WTC11 (cell line): ENCODE data around the gene CPSF7. TPM values are rescaled to one million over a fixed set of nuclear protein-coding genes. Genes with fewer than 3 reads are reported as not detected.

Experiments
- ATAC-seq: fragments of 200-7000 bp; cut with Tn5 transposase; 2 replicates; pipeline ENCODE4 v1.10.0; 2021; ENCODE audit warnings: mild to moderate bottlenecking, moderate library complexity
- CTCF ChIA-PET: fragments of 300-600 bp; sonication (Branson Sonifier 250); formaldehyde crosslinking; loops from one replicate; lab custom pipeline; 2021; ENCODE audit warnings: antibody characterized with exemption; lab: Charles Lee
- POLR2A ChIA-PET: fragments of 350-600 bp; sonication (Branson Sonifier 250); formaldehyde crosslinking; loops from one replicate; lab custom pipeline; 2021; ENCODE audit warnings: antibody characterized with exemption; lab: Charles Lee
- DNase-seq: peaks from one replicate; pipeline ENCODE4 v3.0.0; 2021; ENCODE audit warnings: low spot score
- H3K27ac Mint-ChIP-seq: 2 replicates; pipeline ENCODE4 v1.8.0; 2021; ENCODE audit warnings: mixed read lengths
- H3K27me3 Mint-ChIP-seq: 2 replicates; pipeline ENCODE4 v1.8.0; 2021; ENCODE audit warnings: low read depth, mild to moderate bottlenecking, moderate library complexity, mixed read lengths
- H3K36me3 Mint-ChIP-seq: 2 replicates; pipeline ENCODE4 v1.8.0; 2021; ENCODE audit warnings: mixed read lengths
- H3K4me1 Mint-ChIP-seq: 2 replicates; pipeline ENCODE4 v1.8.0; 2022; ENCODE audit warnings: mixed read lengths
- H3K4me3 Mint-ChIP-seq: 2 replicates; pipeline ENCODE4 v1.8.0; 2021; ENCODE audit warnings: mild to moderate bottlenecking, moderate library complexity, mixed read lengths
- H3K9me3 Mint-ChIP-seq: 2 replicates; pipeline ENCODE4 v1.8.0; 2021; ENCODE audit warnings: mixed read lengths
- ELF4 ChIP-seq: sonication (generic); formaldehyde crosslinking; IDR thresholded peaks from 2 replicates; pipeline ENCODE4 v1.8.1; 2022; ENCODE audit warnings: low read depth, mild to moderate bottlenecking, moderate library complexity, missing genetic modification reagents
- ESRRA ChIP-seq: sonication (generic); formaldehyde crosslinking; IDR thresholded peaks from 2 replicates; pipeline ENCODE4 v1.8.1; 2022; ENCODE audit warnings: mild to moderate bottlenecking, missing genetic modification reagents, borderline replicate concordance
- FOXP4 ChIP-seq: sonication (generic); formaldehyde crosslinking; IDR thresholded peaks from 2 replicates; pipeline ENCODE4 v1.8.0; 2022; ENCODE audit warnings: mild to moderate bottlenecking, missing genetic modification reagents
- MXD4 ChIP-seq: fragments of 250-450 bp; sonication (Bioruptor Pico); IDR thresholded peaks from 2 replicates; pipeline ENCODE4 v1.8.0; 2021; ENCODE audit warnings: mild to moderate bottlenecking, moderate library complexity, borderline replicate concordance
- NR1H2 ChIP-seq: sonication (generic); formaldehyde crosslinking; IDR thresholded peaks from 2 replicates; pipeline ENCODE4 v1.9.0; 2021; ENCODE audit warnings: mild to moderate bottlenecking, moderate library complexity, missing genetic modification reagents
- TEAD4 ChIP-seq: sonication (generic); formaldehyde crosslinking; IDR thresholded peaks from 2 replicates; pipeline ENCODE4 v1.8.0; 2022; ENCODE audit warnings: mild to moderate bottlenecking, missing genetic modification reagents
- USF2 ChIP-seq: sonication (generic); formaldehyde crosslinking; IDR thresholded peaks from 2 replicates; pipeline ENCODE4 v1.8.1; 2023; ENCODE audit warnings: mild to moderate bottlenecking, missing genetic modification reagents, moderate library complexity
- ZNF121 ChIP-seq: sonication (generic); formaldehyde crosslinking; IDR thresholded peaks from 2 replicates; pipeline ENCODE4 v1.8.0; 2023; ENCODE audit warnings: missing genetic modification reagents
- ZNF671 ChIP-seq: fragments of 250-450 bp; sonication (Bioruptor Pico); IDR thresholded peaks from 2 replicates; pipeline ENCODE4 v1.8.0; 2021; ENCODE audit warnings: mild to moderate bottlenecking
- ZSCAN18 ChIP-seq: fragments of 250-450 bp; sonication (Bioruptor Pico); IDR thresholded peaks from 2 replicates; pipeline ENCODE4 v2.1.2; 2022; ENCODE audit warnings: mild to moderate bottlenecking, moderate library complexity
- total RNA-seq: library from RNA; stranded (reverse); gene quantifications from 3 replicates; pipeline ENCODE4 v1.2.3, GENCODE V29; 2021
- TF ChIP-seq, protein P1 (sequence below): sonication (generic); formaldehyde crosslinking; IDR thresholded peaks from 2 replicates; pipeline ENCODE4 v1.8.1; 2023; ENCODE audit warnings: mild to moderate bottlenecking, missing genetic modification reagents
- TF ChIP-seq, protein P2 (sequence below): sonication (generic); formaldehyde crosslinking; IDR thresholded peaks from 2 replicates; pipeline ENCODE4 v1.8.0; 2023; ENCODE audit warnings: mild to moderate bottlenecking, missing genetic modification reagents
- TF ChIP-seq, protein P3 (sequence below): sonication (generic); formaldehyde crosslinking; IDR thresholded peaks from 2 replicates; pipeline ENCODE4 v1.8.0; 2023; ENCODE audit warnings: missing genetic modification reagents, mild to moderate bottlenecking, borderline replicate concordance

The CPSF7 gene
- total RNA-seq, 1 experiment from 2014 or later, result 88.3 TPM

- TF ChIP-seq, protein P1, sequence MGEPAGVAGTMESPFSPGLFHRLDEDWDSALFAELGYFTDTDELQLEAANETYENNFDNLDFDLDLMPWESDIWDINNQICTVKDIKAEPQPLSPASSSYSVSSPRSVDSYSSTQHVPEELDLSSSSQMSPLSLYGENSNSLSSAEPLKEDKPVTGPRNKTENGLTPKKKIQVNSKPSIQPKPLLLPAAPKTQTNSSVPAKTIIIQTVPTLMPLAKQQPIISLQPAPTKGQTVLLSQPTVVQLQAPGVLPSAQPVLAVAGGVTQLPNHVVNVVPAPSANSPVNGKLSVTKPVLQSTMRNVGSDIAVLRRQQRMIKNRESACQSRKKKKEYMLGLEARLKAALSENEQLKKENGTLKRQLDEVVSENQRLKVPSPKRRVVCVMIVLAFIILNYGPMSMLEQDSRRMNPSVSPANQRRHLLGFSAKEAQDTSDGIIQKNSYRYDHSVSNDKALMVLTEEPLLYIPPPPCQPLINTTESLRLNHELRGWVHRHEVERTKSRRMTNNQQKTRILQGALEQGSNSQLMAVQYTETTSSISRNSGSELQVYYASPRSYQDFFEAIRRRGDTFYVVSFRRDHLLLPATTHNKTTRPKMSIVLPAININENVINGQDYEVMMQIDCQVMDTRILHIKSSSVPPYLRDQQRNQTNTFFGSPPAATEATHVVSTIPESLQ, result no peak
- TF ChIP-seq NR1H2 (CRISPR knock-in tag) (no peak), MXD4 (CRISPR knock-in tag) (no peak), ELF4 (no peak), ZNF671 (CRISPR knock-in tag) (no peak)
- TF ChIP-seq, protein P2, sequence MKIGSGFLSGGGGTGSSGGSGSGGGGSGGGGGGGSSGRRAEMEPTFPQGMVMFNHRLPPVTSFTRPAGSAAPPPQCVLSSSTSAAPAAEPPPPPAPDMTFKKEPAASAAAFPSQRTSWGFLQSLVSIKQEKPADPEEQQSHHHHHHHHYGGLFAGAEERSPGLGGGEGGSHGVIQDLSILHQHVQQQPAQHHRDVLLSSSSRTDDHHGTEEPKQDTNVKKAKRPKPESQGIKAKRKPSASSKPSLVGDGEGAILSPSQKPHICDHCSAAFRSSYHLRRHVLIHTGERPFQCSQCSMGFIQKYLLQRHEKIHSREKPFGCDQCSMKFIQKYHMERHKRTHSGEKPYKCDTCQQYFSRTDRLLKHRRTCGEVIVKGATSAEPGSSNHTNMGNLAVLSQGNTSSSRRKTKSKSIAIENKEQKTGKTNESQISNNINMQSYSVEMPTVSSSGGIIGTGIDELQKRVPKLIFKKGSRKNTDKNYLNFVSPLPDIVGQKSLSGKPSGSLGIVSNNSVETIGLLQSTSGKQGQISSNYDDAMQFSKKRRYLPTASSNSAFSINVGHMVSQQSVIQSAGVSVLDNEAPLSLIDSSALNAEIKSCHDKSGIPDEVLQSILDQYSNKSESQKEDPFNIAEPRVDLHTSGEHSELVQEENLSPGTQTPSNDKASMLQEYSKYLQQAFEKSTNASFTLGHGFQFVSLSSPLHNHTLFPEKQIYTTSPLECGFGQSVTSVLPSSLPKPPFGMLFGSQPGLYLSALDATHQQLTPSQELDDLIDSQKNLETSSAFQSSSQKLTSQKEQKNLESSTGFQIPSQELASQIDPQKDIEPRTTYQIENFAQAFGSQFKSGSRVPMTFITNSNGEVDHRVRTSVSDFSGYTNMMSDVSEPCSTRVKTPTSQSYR (CRISPR knock-in tag), result no peak
- TF ChIP-seq, protein P3, sequence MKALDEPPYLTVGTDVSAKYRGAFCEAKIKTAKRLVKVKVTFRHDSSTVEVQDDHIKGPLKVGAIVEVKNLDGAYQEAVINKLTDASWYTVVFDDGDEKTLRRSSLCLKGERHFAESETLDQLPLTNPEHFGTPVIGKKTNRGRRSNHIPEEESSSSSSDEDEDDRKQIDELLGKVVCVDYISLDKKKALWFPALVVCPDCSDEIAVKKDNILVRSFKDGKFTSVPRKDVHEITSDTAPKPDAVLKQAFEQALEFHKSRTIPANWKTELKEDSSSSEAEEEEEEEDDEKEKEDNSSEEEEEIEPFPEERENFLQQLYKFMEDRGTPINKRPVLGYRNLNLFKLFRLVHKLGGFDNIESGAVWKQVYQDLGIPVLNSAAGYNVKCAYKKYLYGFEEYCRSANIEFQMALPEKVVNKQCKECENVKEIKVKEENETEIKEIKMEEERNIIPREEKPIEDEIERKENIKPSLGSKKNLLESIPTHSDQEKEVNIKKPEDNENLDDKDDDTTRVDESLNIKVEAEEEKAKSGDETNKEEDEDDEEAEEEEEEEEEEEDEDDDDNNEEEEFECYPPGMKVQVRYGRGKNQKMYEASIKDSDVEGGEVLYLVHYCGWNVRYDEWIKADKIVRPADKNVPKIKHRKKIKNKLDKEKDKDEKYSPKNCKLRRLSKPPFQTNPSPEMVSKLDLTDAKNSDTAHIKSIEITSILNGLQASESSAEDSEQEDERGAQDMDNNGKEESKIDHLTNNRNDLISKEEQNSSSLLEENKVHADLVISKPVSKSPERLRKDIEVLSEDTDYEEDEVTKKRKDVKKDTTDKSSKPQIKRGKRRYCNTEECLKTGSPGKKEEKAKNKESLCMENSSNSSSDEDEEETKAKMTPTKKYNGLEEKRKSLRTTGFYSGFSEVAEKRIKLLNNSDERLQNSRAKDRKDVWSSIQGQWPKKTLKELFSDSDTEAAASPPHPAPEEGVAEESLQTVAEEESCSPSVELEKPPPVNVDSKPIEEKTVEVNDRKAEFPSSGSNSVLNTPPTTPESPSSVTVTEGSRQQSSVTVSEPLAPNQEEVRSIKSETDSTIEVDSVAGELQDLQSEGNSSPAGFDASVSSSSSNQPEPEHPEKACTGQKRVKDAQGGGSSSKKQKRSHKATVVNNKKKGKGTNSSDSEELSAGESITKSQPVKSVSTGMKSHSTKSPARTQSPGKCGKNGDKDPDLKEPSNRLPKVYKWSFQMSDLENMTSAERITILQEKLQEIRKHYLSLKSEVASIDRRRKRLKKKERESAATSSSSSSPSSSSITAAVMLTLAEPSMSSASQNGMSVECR (CRISPR knock-in tag), result no peak
Measured at GRCh38 chr11:61356706-61357105, 73.1 kb downstream of the CPSF7 start (continued).

DNA sequence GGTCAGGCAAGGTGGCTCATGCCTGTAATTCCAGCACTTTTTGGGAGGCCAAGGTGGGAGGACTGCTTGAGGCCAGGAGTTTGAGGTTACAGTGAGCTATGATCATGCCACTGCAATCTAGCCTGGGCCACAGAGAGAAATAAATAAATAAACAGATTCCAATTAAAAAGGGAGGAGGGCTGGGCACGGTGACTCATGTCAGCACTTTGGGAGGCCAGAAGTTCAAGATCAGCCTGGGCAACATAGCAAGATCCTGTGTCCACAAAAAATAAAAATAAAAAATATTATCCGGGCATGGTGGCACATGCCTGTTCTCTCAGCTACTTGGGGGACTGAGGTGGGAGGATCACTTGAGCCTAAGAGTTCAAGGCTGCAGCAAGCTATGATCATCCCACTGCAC is 75.6 kb downstream of the CPSF7 start:
- Mint-ChIP-seq H3K27me3 (no peaks in the 10 kb centered on the region), H3K36me3 (peaks cover 15% of the 10 kb centered on the region), H3K9me3 (no peaks in the 10 kb centered on the region), H3K4me3 (no peak overlapping the region), H3K27ac (no peak overlapping the region), H3K4me1 (no peaks in the 10 kb centered on the region)
- ChIA-PET CTCF (interaction anchor here (1.8 to 3.7 kb wide), 2 partner anchors 18 to 31 kb away, joined by 8 to 19 read pairs; no protein-coding TSS in a partner anchor), POLR2A (interaction anchor here (0.6 kb wide), 1 partner anchor 42 kb away, joined by 3 read pairs; no protein-coding TSS in a partner anchor)
- ATAC-seq (no peak), DNase-seq (no peak)
- TF ChIP-seq FOXP4, result no peak
- no peak for TF ChIP-seq TEAD4 (CRISPR knock-in tag)
- TF ChIP-seq USF2 (CRISPR knock-in tag), result no peak
- no peak for TF ChIP-seq ZNF121 (CRISPR knock-in tag)
- TF ChIP-seq ESRRA, result no peak
- no peak for TF ChIP-seq ZSCAN18
